K562 (cell line): Measurements from ENCODE around the gene FOSL2. TPM values are rescaled to one million over a fixed set of nuclear protein-coding genes. Genes with fewer than 3 reads are reported as not detected.

Experiments used
- CBX5 ChIP-seq: IDR thresholded peaks from 2 replicates; pipeline ENCODE4 v1.6.1; 2014; ENCODE audit warnings: low read depth, borderline replicate concordance
- HMG20B ChIP-seq: fragments of 250-450 bp; sonication (Bioruptor Pico); IDR thresholded peaks from 2 replicates; pipeline ENCODE4 v1.5.0; 2021; ENCODE audit warnings: mild to moderate bottlenecking
- KHSRP ChIP-seq: fragments of 450-650 bp; IDR thresholded peaks from 2 replicates; pipeline ENCODE4 v1.6.1; 2017
- MEF2A ChIP-seq: IDR thresholded peaks from 2 replicates; pipeline ENCODE4 v1.6.1; 2011; ENCODE audit warnings: low read depth, mild to moderate bottlenecking, low read length, moderate library complexity; ENCODE audit not compliant: control insufficient read depth
- MTA3 ChIP-seq: fragments of 450-650 bp; formaldehyde crosslinking; IDR thresholded peaks from 2 replicates; pipeline ENCODE4 v1.6.1; 2017; ENCODE audit warnings: mild to moderate bottlenecking, borderline replicate concordance
- NFRKB ChIP-seq: fragments of 450-650 bp; IDR thresholded peaks from 2 replicates; pipeline ENCODE4 v1.6.1; 2016; ENCODE audit warnings: low read depth
- NR2C2 ChIP-seq, 2 experiments: fragments of 200-800 bp in 1 of 2; sonication (Bioruptor generic) in 1 of 2; sonication (generic) in 1 of 2; formaldehyde crosslinking in 1 of 2; IDR thresholded peaks; 2 replicates each; pipeline versions ENCODE4 v1.6.1 to v1.8.0; 2016 to 2022; ENCODE audit warnings: mild to moderate bottlenecking in 1 of 2, missing compliant biosample characterization in 1 of 2, missing genetic modification characterization in 1 of 2, missing genetic modification reagents in 1 of 2
- PRMT5 ChIP-seq: sonication (generic); formaldehyde crosslinking; IDR thresholded peaks from 2 replicates; pipeline ENCODE4 v1.5.0; 2020; ENCODE audit warnings: missing genetic modification reagents
- RNF2 ChIP-seq: sonication (generic); IDR thresholded peaks from 2 replicates; pipeline ENCODE4 v1.6.1; 2016
- SAFB ChIP-seq: fragments of 200-400 bp; formaldehyde crosslinking; IDR thresholded peaks from 2 replicates; pipeline ENCODE4 v1.6.1; 2017; ENCODE audit warnings: low read depth, low read length, borderline replicate concordance
- SAP30 ChIP-seq: fragments of 200-600 bp; sonication (generic); IDR thresholded peaks from 2 replicates; pipeline ENCODE4 v1.6.1; 2012; ENCODE audit warnings: borderline replicate concordance, low read depth, mild to moderate bottlenecking, moderate library complexity, low read length, control low read depth, inconsistent platforms; ENCODE audit not compliant: insufficient read depth, poor library complexity, severe bottlenecking
- SMAD3 ChIP-seq: fragments of 450-650 bp; formaldehyde crosslinking; conservative IDR thresholded peaks from 2 replicates; pipeline ENCODE4 v1.4.0; 2020; ENCODE audit warnings: mild to moderate bottlenecking
- SP1 ChIP-seq: sonication (generic); formaldehyde crosslinking; IDR thresholded peaks from 2 replicates; pipeline ENCODE4 v1.8.1; 2022; ENCODE audit warnings: mild to moderate bottlenecking, missing genetic modification reagents
- TCF15 ChIP-seq: fragments of 250-450 bp; sonication (Bioruptor Pico); IDR thresholded peaks from 2 replicates; pipeline ENCODE4 v1.8.0; 2022; ENCODE audit warnings: moderate library complexity, mild to moderate bottlenecking, inconsistent platforms
- XRCC3 ChIP-seq: fragments of 450-650 bp; IDR thresholded peaks from 2 replicates; pipeline ENCODE4 v1.6.1; 2017; ENCODE audit warnings: mild to moderate bottlenecking, moderate library complexity
- ZFP91 ChIP-seq: sonication (generic); formaldehyde crosslinking; IDR thresholded peaks from 2 replicates; pipeline ENCODE4 v1.8.0; 2022; ENCODE audit warnings: mild to moderate bottlenecking, missing genetic modification reagents
- ZNF134 ChIP-seq: fragments of 250-450 bp; sonication (Bioruptor Pico); conservative IDR thresholded peaks from 2 replicates; pipeline ENCODE4 v1.4.0; 2020
- ZNF165 ChIP-seq: fragments of 250-450 bp; sonication (Bioruptor Pico); IDR thresholded peaks from 2 replicates; pipeline ENCODE4 v1.4.0; 2020; ENCODE audit warnings: borderline replicate concordance
- ZNF23 ChIP-seq: fragments of 250-450 bp; sonication (Bioruptor Pico); IDR thresholded peaks from 2 replicates; pipeline ENCODE4 v1.4.0; 2020; ENCODE audit warnings: mild to moderate bottlenecking
- polyA plus RNA-seq, 8 experiments: library from polyadenylated mRNA; depleted of rRNA in 4 of 8; stranded (reverse) in 5 of 8; unstranded in 3 of 8; fragments of >200 nt; fragmentation: Nextera tagmentation in 2 of 8; fragmentation: Illumina TruSeq in 1 of 8; extraction: Ambion mirVana in 2 of 8; extraction: Trizol in 1 of 8; gene quantifications; 2 replicates each; pipeline versions ENCODE4 v1.2.1 to v1.2.3, GENCODE V29; 2011 to 2014; ENCODE audit warnings: inconsistent platforms in 1 of 8, missing spikeins in 1 of 8
- total RNA-seq, 7 experiments: library from RNA; depleted of rRNA in 6 of 7; stranded (reverse); fragments of >200 nt in 6 of 7; fragmentation: Illumina TruSeq in 2 of 7; extraction: Trizol in 2 of 7; gene quantifications; 2 replicates each; pipeline versions ENCODE4 v1.2.1 to v1.2.3, GENCODE V29; 2011 to 2021; ENCODE audit warnings: low replicate concordance in 1 of 7
- TF ChIP-seq, protein P1 (sequence below): fragments of 250-450 bp; sonication (Bioruptor Pico); IDR thresholded peaks from 2 replicates; pipeline ENCODE4 v1.4.0; 2020; ENCODE audit warnings: mild to moderate bottlenecking, moderate library complexity
- TF ChIP-seq, protein P2 (sequence below): fragments of 450-650 bp; IDR thresholded peaks from 2 replicates; pipeline ENCODE4 v1.6.1; 2014; ENCODE audit warnings: low read depth, mild to moderate bottlenecking, moderate library complexity, borderline replicate concordance

The FOSL2 gene
- total and polyA plus RNA-seq, 9 of the 15 experiments (the other 6 are each of a cell fraction or from before 2014, with no cell fraction given): 0.04 to 2.9 (median 0.80) TPM

DNA sequence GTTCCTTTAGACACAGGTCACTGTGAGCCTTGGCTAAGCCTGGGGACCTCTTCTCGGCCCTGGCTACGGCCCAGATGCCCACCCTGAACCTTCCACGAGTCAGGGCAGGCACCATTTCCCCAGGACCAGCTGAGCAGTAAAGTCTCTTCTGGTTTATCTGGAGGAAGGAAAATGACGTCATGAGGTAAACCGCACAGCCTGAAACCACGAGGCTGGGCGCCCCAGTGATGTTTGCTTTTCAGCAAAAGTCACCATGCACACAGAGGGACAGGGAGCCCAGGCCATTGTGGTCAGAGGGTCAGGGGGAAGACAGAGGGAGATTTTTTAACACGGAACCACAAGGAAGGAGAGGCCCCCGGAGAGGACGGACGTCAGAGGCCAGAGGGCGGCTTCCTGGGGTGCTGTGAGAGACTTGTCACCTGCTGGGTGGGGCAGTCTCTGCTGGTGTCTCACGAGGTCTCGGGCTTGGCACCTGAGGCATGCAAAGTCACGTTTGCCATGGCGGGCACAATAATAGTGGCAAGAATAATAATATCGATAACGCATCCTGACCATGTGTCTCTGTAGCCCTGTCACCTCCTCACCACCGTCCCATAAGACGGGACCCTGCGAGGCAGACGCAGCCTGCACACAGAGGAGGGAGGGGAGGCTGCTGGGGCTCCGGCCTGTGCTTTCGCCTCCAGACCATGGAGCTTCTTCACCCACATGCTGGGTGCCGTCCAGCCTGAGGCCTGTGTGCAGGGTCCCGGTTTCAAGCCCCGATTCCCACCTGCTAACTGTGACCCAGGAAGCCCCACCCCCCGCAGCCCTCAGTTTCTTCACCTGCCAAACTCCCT is 33.2 kb upstream of the FOSL2 start (continued):
- TF ChIP-seq MEF2A: no peak
- TF ChIP-seq NR2C2 (CRISPR knock-in tag; IDR thresholded peaks at IDR 0.05): no peak
- peak; percentile 92 for TF ChIP-seq NR2C2 (tag; IDR thresholded peaks at IDR 0.05)
- peak; percentile 76 for TF ChIP-seq ZNF134 (CRISPR knock-in tag)
- TF ChIP-seq, protein P1, sequence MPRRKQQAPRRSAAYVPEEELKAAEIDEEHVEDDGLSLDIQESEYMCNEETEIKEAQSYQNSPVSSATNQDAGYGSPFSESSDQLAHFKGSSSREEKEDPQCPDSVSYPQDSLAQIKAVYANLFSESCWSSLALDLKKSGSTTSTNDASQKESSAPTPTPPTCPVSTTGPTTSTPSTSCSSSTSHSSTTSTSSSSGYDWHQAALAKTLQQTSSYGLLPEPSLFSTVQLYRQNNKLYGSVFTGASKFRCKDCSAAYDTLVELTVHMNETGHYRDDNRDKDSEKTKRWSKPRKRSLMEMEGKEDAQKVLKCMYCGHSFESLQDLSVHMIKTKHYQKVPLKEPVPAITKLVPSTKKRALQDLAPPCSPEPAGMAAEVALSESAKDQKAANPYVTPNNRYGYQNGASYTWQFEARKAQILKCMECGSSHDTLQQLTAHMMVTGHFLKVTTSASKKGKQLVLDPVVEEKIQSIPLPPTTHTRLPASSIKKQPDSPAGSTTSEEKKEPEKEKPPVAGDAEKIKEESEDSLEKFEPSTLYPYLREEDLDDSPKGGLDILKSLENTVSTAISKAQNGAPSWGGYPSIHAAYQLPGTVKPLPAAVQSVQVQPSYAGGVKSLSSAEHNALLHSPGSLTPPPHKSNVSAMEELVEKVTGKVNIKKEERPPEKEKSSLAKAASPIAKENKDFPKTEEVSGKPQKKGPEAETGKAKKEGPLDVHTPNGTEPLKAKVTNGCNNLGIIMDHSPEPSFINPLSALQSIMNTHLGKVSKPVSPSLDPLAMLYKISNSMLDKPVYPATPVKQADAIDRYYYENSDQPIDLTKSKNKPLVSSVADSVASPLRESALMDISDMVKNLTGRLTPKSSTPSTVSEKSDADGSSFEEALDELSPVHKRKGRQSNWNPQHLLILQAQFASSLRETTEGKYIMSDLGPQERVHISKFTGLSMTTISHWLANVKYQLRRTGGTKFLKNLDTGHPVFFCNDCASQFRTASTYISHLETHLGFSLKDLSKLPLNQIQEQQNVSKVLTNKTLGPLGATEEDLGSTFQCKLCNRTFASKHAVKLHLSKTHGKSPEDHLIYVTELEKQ (CRISPR knock-in tag): no peak
- no peak for TF ChIP-seq PRMT5 (CRISPR knock-in tag)
- no peak for TF ChIP-seq SAP30
- TF ChIP-seq, protein P2, sequence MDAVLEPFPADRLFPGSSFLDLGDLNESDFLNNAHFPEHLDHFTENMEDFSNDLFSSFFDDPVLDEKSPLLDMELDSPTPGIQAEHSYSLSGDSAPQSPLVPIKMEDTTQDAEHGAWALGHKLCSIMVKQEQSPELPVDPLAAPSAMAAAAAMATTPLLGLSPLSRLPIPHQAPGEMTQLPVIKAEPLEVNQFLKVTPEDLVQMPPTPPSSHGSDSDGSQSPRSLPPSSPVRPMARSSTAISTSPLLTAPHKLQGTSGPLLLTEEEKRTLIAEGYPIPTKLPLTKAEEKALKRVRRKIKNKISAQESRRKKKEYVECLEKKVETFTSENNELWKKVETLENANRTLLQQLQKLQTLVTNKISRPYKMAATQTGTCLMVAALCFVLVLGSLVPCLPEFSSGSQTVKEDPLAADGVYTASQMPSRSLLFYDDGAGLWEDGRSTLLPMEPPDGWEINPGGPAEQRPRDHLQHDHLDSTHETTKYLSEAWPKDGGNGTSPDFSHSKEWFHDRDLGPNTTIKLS: no peak
- TF ChIP-seq HMG20B (CRISPR knock-in tag): no peak
- 0 out of 2 replicates have a peak, but pooled peaks have one; percentile 52 for TF ChIP-seq TCF15 (CRISPR knock-in tag)
- peak; percentile 63; the same call in 1 of the 2 replicates for TF ChIP-seq MTA3
- TF ChIP-seq RNF2: peak; percentile 91
- no peak for TF ChIP-seq SAFB
- TF ChIP-seq CBX5: no peak
- no peak for TF ChIP-seq XRCC3
- TF ChIP-seq NFRKB: 0 out of 2 replicates have a peak, but pooled peaks have one; percentile 33
- peak; percentile 17; the same call in 1 of the 2 replicates for TF ChIP-seq SP1 (CRISPR knock-in tag)
- TF ChIP-seq KHSRP: peak; percentile 54; the same call in 1 of the 2 replicates
- TF ChIP-seq SMAD3: 0 out of 2 replicates have a peak, but pooled peaks have one; percentile 24
- peak; percentile 78; the same call in 1 of the 2 replicates for TF ChIP-seq ZNF165 (CRISPR knock-in tag)
- TF ChIP-seq ZFP91 (CRISPR knock-in tag): no peak
- no peak for TF ChIP-seq ZNF23 (CRISPR knock-in tag)
